ENCODE data around the gene ZNF385B.

The ZNF385B gene

DNA sequence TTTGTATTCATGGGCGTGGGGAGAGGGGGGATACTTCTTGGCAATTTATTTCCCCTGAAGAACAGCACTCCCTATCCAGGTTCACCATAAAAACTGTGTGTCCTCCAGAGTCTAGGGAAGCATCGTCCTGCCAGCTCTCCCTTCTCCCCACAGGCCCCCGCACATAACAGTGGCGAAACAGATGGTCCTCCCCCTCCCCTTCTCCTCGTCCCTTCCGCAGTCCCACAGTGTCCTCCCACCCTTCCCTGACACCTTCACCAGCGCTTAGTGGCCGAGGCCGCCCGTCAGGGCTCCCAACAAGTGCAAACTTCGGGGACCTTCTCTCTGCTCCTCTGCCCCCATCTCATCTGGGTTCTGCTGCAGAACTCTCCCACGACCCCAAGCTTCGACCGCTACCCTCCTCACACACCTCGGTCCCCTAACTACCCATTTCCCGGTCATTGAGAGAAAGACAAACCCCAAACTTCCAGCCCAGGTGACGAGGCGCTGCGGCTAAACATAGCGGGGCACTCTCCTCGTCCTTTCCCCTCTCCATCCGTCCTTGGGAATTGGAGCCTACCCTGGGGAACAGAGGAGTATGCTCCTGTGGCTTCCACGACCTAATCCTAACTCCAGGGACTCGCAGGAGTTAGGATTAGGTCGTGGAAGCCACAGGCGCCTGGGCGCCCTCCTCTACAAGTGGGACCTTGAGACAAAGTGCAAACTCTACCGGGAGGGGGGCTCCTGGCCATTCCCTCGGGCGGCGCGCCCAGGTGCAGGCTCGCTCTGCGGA lies 971 bp downstream of the ZNF385B start:
- H3K4ac ChIP-seq (ENCODE audit: low read depth, low read length), result no peak overlapping the region
- no peak overlapping the region for H4K8ac ChIP-seq (ENCODE audit: low read depth, low read length)
- H3K4me2 ChIP-seq (ENCODE audit: low read length), result peak overlapping the region; percentile 100
- no peaks in the 10 kb centered on the region for H3K36me3 ChIP-seq (ENCODE audit: control insufficient read depth in 1 of 2, insufficient read depth in 2 of 2, low read length in 2 of 2)
- DNase-seq, result no peak
- no peak overlapping the region for H3K27ac ChIP-seq (ENCODE audit: low read depth, low read length)
- peak overlapping the region; percentile 67 for H2AFZ ChIP-seq (ENCODE audit: insufficient read depth, low read length, poor library complexity)
- peak overlapping the region; percentile 83 for H3K4me3 ChIP-seq (ENCODE audit: low read depth, low read length)
- no peak overlapping the region for H2BK12ac ChIP-seq (ENCODE audit: low read length)
- H3K79me2 ChIP-seq (ENCODE audit: control insufficient read depth, insufficient read depth, low read length, poor library complexity), result no peaks in the 10 kb centered on the region
- H3K9ac ChIP-seq (ENCODE audit: low read length), result no peak overlapping the region
- H3K4me1 ChIP-seq (ENCODE audit: control insufficient read depth in 1 of 2, insufficient read depth in 2 of 2, low read length in 2 of 2), result peaks cover 5 to 14% of the 10 kb centered on the region in 2 experiments
- no peak overlapping the region for H3K14ac ChIP-seq (ENCODE audit: low read length)
- H3K9me3 ChIP-seq (ENCODE audit: insufficient read depth, low read depth, low read length), result no peaks in the 10 kb centered on the region
- H3K79me1 ChIP-seq (ENCODE audit: low read length), result no peaks in the 10 kb centered on the region
- H3K18ac ChIP-seq (ENCODE audit: low read length), result no peak overlapping the region
- no peak overlapping the region for H3K23ac ChIP-seq (ENCODE audit: low read length)
- no peak overlapping the region for H4K12ac ChIP-seq (ENCODE audit: low read depth, low read length)
- no peak overlapping the region for H2BK120ac ChIP-seq (ENCODE audit: insufficient read depth, low read length, poor library complexity)
- H3K27me3 ChIP-seq (ENCODE audit: insufficient read depth, low read length), result peaks cover 19% of the 10 kb centered on the region
- no peak overlapping the region for H4K91ac ChIP-seq (ENCODE audit: low read depth, low read length)
- H2BK5ac ChIP-seq (ENCODE audit: low read depth, low read length, poor library complexity), result no peak overlapping the region
- no peak overlapping the region for H2AK5ac ChIP-seq (ENCODE audit: low read length)
- WGBS (ENCODE audit: extremely low coverage, insufficient coverage, insufficient read length), result no CpG with 5 or more reads among the region's 34 CpGs

DNA sequence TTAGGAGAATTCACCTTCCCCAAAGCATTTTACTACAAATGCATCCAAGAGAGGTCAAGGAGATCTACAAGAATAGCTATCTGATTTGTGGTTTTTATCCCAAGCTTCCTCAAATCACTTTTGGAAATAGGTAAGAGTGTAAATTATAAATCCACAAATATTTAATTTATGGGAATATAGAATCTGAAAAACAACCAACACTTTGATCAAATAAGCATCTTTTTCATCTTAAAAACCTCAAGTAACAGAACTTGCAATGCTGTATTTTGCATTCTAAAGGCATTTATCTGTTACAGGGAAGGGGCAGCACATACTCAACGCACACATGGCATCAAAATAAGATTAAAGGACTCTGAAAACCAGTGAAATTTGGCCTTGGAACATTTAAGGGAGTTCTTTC lies 1.9 kb downstream of the ZNF385B start:
- no CpG with 5 or more reads among the region's 1 CpG for WGBS (ENCODE audit: extremely low coverage, insufficient coverage, insufficient read length)
- no peak overlapping the region for H3K23ac ChIP-seq (ENCODE audit: low read length)
- H3K27me3 ChIP-seq (ENCODE audit: insufficient read depth, low read length), result peaks cover 19% of the 10 kb centered on the region
- no peak overlapping the region for H4K91ac ChIP-seq (ENCODE audit: low read depth, low read length)
- H3K79me1 ChIP-seq (ENCODE audit: low read length), result no peaks in the 10 kb centered on the region
- H2BK5ac ChIP-seq (ENCODE audit: low read depth, low read length, poor library complexity), result no peak overlapping the region
- H3K79me2 ChIP-seq (ENCODE audit: control insufficient read depth, insufficient read depth, low read length, poor library complexity), result no peaks in the 10 kb centered on the region
- peaks cover 5 to 14% of the 10 kb centered on the region in 2 experiments for H3K4me1 ChIP-seq (ENCODE audit: control insufficient read depth in 1 of 2, insufficient read depth in 2 of 2, low read length in 2 of 2)
- no peak overlapping the region for H2AK5ac ChIP-seq (ENCODE audit: low read length)
- no peak overlapping the region for H3K4me3 ChIP-seq (ENCODE audit: low read depth, low read length)
- H3K36me3 ChIP-seq (ENCODE audit: control insufficient read depth in 1 of 2, insufficient read depth in 2 of 2, low read length in 2 of 2), result no peaks in the 10 kb centered on the region
- H3K4me2 ChIP-seq (ENCODE audit: low read length), result no peak overlapping the region
- H3K18ac ChIP-seq (ENCODE audit: low read length), result no peak overlapping the region
- no peak overlapping the region for H3K4ac ChIP-seq (ENCODE audit: low read depth, low read length)
- no peak overlapping the region for H3K27ac ChIP-seq (ENCODE audit: low read depth, low read length)
- no peak overlapping the region for H4K12ac ChIP-seq (ENCODE audit: low read depth, low read length)
- no peak overlapping the region for H2BK120ac ChIP-seq (ENCODE audit: insufficient read depth, low read length, poor library complexity)
- DNase-seq, result no peak
- H2BK12ac ChIP-seq (ENCODE audit: low read length), result no peak overlapping the region
- H3K9me3 ChIP-seq (ENCODE audit: insufficient read depth, low read depth, low read length), result no peaks in the 10 kb centered on the region
- H4K8ac ChIP-seq (ENCODE audit: low read depth, low read length), result no peak overlapping the region
- no peak overlapping the region for H3K9ac ChIP-seq (ENCODE audit: low read length)
- H2AFZ ChIP-seq (ENCODE audit: insufficient read depth, low read length, poor library complexity), result no peak overlapping the region
- H3K14ac ChIP-seq (ENCODE audit: low read length), result no peak overlapping the region

DNA sequence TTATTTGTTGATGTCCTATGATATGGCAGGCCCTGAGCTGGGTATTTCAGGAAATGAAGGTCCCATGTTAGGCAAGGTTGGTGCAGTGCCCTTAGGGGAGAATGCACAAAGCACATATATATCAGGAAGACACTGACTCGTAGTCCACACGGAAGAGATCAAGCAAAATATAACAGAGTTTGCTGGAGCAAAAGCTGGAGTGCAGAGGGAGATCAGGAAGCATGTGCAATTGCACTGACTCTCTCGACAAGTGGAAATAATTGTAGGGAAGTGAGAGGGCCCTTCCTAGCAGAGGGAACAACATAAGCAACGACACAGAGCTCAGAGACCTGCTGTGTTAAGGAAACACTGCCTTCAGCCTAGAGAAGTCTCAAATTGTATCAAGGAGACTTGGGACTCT lies 4.2 kb downstream of the ZNF385B start:
- Histone ChIP-seq H3K27me3 (ENCODE audit: insufficient read depth, low read length) (peaks cover 19% of the 10 kb centered on the region), H4K12ac (ENCODE audit: low read depth, low read length) (no peak overlapping the region), H4K8ac (ENCODE audit: low read depth, low read length) (no peak overlapping the region), H3K36me3 (ENCODE audit: control insufficient read depth in 1 of 2, insufficient read depth in 2 of 2, low read length in 2 of 2) (no peaks in the 10 kb centered on the region), H2AK5ac (ENCODE audit: low read length) (no peak overlapping the region), H3K27ac (ENCODE audit: low read depth, low read length) (no peak overlapping the region), H3K14ac (ENCODE audit: low read length) (no peak overlapping the region), H2AFZ (ENCODE audit: insufficient read depth, low read length, poor library complexity) (no peak overlapping the region), H3K4me2 (ENCODE audit: low read length) (no peak overlapping the region), H3K4me3 (ENCODE audit: low read depth, low read length) (no peak overlapping the region), H3K9ac (ENCODE audit: low read length) (peak overlapping the region; percentile 53), H3K18ac (ENCODE audit: low read length) (no peak overlapping the region), H3K4ac (ENCODE audit: low read depth, low read length) (no peak overlapping the region), H3K4me1 (ENCODE audit: control insufficient read depth in 1 of 2, insufficient read depth in 2 of 2, low read length in 2 of 2) (peaks cover 5 to 14% of the 10 kb centered on the region in 2 experiments), H2BK5ac (ENCODE audit: low read depth, low read length, poor library complexity) (no peak overlapping the region), H3K23ac (ENCODE audit: low read length) (no peak overlapping the region), H4K91ac (ENCODE audit: low read depth, low read length) (no peak overlapping the region), H2BK120ac (ENCODE audit: insufficient read depth, low read length, poor library complexity) (no peak overlapping the region), H3K79me1 (ENCODE audit: low read length) (no peaks in the 10 kb centered on the region), H3K9me3 (ENCODE audit: insufficient read depth, low read depth, low read length) (no peaks in the 10 kb centered on the region), H3K79me2 (ENCODE audit: control insufficient read depth, insufficient read depth, low read length, poor library complexity) (no peaks in the 10 kb centered on the region), H2BK12ac (ENCODE audit: low read length) (no peak overlapping the region)
- no peak for DNase-seq
- WGBS (ENCODE audit: extremely low coverage, insufficient coverage, insufficient read length), result no CpG with 5 or more reads among the region's 4 CpGs

DNA sequence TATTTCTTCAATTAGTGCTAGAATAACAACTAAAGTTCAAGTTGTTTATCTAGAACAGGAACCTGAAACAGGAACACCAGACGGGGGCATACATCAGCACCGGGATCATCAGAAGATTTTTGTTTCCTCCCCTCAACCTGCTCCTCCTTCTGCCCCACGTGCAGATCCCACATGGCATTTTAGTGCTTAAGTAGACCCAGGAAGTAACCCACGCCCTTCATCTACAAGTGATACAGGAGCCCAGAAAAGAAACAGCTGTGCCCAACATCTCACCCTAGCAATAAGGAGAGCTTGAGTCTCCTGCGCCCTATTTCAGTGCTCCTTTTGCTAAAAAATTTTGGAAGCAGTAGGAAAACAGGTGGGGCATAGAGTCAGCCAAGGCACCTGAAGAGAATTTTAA lies 5.2 kb downstream of the ZNF385B start:
- Histone ChIP-seq H3K4me1 (ENCODE audit: control insufficient read depth in 1 of 2, insufficient read depth in 2 of 2, low read length in 2 of 2) (peaks cover 3 to 9% of the 10 kb centered on the region in 2 experiments), H4K8ac (ENCODE audit: low read depth, low read length) (no peak overlapping the region), H3K4me3 (ENCODE audit: low read depth, low read length) (no peak overlapping the region), H2BK5ac (ENCODE audit: low read depth, low read length, poor library complexity) (no peak overlapping the region), H4K91ac (ENCODE audit: low read depth, low read length) (no peak overlapping the region), H3K27me3 (ENCODE audit: insufficient read depth, low read length) (peaks cover 12% of the 10 kb centered on the region), H3K79me1 (ENCODE audit: low read length) (no peaks in the 10 kb centered on the region), H3K23ac (ENCODE audit: low read length) (no peak overlapping the region), H3K9me3 (ENCODE audit: insufficient read depth, low read depth, low read length) (no peaks in the 10 kb centered on the region), H3K9ac (ENCODE audit: low read length) (no peak overlapping the region), H3K14ac (ENCODE audit: low read length) (no peak overlapping the region), H3K36me3 (ENCODE audit: control insufficient read depth in 1 of 2, insufficient read depth in 2 of 2, low read length in 2 of 2) (no peaks in the 10 kb centered on the region), H3K18ac (ENCODE audit: low read length) (no peak overlapping the region), H2BK12ac (ENCODE audit: low read length) (no peak overlapping the region), H4K12ac (ENCODE audit: low read depth, low read length) (no peak overlapping the region), H2BK120ac (ENCODE audit: insufficient read depth, low read length, poor library complexity) (no peak overlapping the region), H2AFZ (ENCODE audit: insufficient read depth, low read length, poor library complexity) (no peak overlapping the region), H3K4ac (ENCODE audit: low read depth, low read length) (no peak overlapping the region), H3K27ac (ENCODE audit: low read depth, low read length) (no peak overlapping the region), H2AK5ac (ENCODE audit: low read length) (no peak overlapping the region), H3K79me2 (ENCODE audit: control insufficient read depth, insufficient read depth, low read length, poor library complexity) (no peaks in the 10 kb centered on the region), H3K4me2 (ENCODE audit: low read length) (no peak overlapping the region)
- DNase-seq, result no peak
- WGBS (ENCODE audit: extremely low coverage, insufficient coverage, insufficient read length), result no CpG with 5 or more reads among the region's 5 CpGs
